Measurements from ENCODE around the gene NCAM2.

Gene NCAM2

DNA sequence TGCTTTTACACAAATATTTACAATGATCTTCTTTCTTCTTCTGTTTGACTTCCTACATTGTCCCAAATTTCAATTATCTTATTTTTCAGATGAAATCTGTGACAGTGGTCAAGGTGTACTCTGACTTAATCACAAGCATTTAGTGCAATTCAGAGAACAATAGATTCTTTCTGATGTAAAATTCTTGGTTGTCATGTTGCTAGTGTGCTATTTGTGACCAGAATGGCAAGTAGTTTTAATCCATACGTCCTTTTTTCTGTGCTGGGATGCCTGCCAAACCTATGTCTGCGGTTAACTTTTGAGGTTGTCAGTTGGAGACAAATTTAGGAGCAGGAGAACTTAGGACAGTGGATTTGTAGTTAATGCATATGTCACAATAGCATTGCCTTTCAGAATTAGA is 31.0 kb downstream of the NCAM2 start:
- no peak for DNase-seq

DNA sequence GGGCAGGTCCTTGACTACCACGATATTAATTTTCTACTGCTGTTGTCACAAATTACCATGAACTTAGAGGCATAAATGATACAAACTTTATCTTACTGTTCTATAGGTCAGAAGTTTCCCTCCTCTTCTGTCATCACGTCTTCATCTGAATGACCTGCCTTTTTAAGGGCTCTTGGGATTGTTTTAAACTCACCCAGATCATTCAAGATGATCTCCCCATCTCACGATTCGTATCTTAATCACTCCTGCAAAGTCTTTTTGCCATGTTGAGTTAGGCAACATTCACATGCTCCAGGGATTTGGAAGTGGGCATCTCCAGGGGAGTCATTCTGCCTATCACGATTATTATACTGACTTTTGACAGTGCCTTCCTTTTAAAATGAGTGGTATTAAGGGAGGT is 32.1 kb downstream of the NCAM2 start:
- no peak for DNase-seq

DNA sequence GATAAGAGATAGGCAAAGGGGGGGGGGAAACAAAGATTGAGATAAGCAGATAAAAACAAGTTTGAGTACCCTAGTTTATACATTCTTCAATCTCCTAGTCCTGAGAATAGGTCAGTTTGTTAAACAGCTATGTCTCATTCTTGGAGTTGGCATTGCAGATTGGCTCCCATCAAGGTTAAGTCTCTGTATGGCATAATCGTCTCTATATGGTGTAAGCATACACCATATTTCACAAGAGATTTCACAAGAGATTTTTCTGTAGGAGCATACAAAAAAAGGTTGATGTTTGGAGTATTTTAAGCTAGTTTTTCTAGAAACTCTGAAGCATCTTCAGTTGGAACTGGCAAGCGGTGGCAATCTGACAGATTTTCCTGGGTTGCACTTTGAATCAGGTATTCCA is 35.8 kb downstream of the NCAM2 start:
- no peak for DNase-seq

DNA sequence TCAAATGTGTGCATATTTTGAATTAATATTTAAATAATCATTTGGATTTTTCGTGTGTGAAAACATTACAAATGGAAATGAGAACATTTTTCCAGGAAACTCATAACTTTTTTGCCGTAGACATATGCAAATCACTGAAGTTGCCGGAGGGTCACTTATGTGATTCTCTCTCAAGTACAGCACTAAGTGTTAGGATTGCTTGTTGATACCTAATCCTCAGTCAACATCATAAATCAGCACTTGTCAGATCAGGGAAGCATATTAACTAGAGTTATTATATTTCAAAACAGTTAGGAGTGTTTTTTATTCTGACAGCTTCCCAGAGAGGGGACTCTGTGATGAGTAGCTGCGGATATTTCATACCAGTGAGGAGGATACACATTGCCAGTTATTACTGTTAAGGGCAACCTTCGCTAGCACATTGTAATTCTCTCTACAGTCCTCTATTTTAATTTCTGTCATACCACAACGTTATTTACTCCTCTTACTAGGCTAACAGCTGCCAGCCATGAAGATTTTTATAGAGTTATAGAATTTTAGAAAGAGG is 41.5 kb downstream of the NCAM2 start:
- DNase-seq: no peak

DNA sequence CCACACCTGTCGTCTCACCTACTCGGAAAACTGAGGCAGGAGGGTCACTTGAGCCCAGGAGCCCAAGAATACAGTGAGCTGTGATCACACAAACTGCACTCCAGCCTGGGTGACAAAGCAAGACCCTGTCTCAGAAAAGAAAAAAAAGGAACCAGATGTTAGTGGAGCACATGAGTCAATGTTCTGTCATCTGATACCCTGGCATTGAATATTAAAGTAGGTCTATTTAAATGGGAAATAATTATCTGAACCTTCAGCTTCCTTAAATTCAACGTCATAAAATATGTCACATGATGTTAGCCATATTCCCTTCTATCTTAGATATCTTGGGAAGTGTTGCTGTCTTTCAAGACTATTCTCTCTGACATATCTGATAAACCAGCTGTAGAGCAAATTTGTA is 47.3 kb downstream of the NCAM2 start:
- no peak for DNase-seq

DNA sequence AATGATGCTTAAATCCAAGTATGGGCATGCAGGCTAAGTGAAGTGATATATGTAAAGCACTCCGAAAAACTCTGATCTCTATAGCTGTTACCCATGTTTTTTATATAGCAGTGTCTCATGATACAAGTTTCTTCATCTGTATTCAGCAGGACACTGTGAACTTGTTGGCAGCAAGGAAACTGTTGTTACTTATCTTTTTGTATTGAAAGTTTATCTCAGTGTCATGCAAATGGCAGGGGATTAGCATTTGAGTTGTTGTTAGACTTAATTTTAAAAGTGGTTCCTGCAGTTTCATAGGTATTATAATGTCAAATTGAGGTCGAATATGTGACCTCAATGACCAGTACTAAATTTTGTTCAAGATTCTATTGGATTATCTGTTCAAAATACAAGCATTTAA is 47.9 kb downstream of the NCAM2 start:
- no peak for DNase-seq

DNA sequence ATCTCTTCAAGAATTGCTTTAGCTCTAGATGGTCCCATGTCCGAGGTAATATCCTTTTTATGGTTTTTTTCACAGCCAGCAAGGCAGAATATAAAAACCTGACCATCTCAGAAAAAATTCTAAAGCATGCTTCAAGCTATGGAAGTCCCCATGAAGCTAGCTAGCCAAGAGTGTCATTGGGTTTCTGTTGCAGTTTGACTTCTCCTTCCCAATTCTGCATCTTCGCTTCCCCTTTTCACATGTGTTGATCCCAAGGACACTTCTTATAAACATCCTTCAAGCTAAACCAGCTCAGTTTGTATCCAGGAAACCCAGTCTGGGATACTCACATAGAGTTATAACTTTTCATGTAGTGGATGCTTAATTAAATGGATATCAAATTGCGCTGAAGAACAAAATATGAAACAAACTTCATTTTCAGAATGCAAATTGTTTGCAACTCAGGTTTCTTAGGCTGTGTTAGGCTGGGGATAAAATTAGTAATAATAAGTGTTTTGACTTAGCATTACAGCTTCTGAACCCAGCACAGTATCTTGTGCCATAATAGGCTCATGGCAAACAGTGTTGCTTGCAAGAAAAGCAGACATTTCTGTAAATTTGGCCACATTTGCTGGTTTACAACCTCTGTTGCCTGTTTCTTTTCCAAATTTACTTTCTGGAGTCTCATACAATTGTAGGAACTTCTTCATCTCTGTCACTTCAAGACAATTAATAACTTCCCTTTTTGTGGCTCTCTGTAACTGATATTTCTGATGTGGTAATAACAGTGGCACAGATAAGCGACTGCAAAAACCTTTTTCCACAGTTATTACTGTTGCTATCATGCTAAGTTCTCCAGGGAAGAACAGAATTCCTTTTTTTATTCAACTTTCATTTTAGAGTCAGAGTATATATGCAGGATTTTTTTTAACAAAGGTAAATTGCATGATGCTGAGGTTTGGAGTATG is 53.2 kb downstream of the NCAM2 start:
- no peak for DNase-seq

DNA sequence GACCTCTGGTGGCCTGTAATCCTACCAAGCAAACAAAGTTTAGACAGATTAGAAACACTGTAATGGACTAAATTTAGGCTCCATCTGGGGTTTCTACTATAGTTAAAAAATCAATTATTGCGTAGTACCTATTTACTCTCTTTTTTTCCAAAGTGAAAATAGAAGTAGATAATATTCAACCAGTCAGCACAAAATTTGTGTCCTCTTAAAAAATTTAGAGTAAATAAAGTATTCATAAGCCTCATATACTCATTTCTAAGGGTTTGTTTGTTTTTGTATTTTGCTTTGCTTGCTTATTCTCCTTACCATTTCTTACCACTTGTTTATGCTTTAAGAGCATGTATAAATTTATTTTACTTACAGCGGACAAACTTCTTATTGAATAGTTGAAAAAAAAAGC is 54.5 kb downstream of the NCAM2 start:
- DNase-seq: no peak

DNA sequence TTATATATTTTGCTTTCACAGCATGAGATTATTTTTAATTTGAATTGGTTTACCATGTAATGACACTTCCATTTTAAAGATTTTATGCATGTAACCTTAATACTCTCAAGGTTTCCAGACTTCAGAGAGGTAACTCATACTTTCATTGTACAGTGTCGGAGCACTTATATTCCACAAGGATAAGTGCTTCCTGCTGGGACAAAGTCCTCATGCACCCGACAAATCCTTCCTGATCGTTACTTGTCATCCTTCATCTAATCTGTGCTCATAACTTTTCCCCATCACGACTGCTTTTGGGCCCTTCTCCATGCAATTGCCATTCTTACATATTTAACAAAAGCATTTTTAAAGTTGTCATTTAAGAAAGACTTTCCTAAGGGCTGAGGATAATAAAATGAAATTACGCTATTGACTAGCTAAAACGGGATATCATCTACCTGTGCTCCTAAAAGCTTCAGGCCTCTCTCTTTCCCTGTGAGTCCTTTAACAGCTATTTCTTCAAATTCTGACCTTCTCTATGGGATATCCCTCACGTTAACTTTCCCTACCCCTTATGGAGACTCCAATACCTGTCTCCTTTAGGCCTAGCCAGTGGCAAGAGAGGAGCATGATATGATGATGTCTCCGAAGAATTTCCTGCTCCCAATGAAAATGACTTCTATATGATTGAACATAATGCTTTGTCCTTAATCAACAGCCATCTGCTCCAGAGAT is 59.3 kb downstream of the NCAM2 start:
- no peak for DNase-seq

DNA sequence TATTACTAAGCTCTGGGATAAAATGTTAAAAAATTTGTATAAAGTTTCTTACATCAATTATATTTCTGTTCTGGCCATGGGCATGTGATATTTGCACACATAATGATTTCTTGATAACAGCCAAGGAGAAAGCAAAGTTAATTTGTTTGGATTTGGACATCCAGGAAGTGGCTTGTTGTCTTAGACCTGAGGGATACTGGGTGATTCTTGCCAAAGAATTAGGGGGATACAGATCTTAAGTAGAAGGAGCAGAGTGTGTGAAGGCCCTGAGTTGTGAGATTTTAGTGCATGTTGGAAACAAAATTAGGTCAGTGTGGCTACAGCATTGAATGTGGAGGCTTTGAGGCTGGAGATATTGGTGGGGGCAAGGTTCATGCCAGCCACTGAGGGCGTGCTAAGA is 65.6 kb downstream of the NCAM2 start:
- no peak for DNase-seq

DNA sequence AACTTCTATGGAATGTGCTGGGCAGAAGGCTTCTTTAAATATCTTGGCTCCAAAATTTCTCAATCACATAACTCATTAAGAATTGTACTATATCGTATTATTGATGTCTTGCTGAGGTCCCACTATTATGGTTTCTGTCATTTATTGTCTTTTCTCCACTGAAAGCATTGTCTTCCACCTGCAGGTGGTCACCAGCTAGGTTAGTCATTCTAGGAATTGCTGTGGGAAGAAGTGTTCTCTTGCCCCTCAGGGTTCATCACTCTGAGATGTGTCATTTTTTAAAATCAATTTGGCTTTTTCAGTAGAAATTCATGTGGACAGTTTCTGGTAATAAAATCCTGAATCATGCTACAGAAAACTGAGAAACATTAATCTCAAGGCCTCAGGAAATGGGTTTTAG is 66.1 kb downstream of the NCAM2 start:
- DNase-seq: no peak

DNA sequence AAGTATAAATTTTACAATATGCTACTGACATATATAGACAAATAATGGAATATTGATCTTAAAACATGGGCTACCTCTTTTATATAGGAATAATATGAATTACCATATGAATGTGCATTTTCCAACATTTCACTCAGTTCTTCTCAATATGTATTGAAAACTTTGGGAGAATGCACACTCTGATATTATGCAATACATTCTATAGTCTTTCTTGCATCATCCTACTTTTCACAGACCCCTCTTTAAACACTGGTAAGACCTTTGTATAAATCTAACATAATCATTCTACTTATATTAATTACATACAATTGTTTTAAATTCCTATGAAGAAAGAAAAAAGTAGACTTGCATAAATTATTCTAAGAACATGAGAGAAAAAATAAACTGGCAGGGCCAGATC is 69.2 kb downstream of the NCAM2 start:
- DNase-seq: no peak

DNA sequence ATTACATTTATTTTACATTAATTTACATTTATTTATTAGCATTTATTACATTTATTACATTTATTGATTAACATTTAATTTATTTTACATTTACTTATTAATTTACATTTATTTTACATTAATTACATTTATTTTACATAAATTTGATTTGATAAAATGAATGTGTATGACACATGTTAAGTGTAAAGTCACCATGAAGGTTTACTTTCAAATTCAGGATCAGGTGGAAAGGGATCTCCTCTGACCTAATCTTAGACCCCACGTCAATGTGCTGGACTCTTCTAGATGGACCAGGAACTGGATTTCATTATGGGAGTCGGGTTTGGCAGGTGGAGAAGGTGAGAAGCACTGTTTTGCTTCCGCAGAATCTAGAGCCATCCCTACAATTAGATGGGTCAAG is 76.1 kb downstream of the NCAM2 start:
- DNase-seq: no peak

DNA sequence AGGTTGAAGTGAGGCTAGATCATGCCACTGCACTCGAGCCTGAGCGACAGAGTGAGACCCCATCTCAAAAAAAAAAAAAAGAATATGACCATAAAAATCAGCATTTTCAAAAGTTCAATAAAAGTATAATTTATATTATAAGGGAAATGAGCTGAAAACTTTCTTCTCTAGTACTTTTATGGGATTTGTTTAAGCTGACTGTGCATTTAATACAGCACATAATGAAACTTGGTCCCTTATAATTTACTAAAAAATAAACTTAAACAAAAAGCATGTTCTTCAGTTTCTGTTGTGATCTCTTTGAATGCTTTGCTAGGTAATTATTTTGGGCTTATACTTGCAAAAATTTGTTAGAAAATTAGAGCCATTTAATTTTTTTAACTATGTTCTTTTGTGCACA is 77.8 kb downstream of the NCAM2 start:
- no peak for DNase-seq

DNA sequence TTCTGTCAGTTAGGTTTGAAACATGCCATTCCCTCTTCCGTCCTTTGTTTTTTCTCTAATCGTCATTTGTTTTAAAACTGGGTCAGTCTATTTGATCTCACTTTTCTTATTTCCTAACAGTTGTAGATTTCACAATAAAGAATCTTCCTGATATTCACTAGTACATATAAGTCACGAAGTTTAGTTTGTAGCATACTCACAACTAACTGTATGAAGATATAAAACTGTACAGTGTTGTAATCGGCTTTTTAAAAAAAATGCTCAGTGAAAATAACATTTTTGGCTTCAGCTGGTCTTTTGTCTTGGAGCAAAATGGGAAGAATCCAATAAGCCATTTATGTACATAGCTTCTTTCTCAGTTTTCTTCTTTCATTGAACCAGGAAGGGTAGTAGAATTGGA is 78.3 kb downstream of the NCAM2 start:
- no peak for DNase-seq

DNA sequence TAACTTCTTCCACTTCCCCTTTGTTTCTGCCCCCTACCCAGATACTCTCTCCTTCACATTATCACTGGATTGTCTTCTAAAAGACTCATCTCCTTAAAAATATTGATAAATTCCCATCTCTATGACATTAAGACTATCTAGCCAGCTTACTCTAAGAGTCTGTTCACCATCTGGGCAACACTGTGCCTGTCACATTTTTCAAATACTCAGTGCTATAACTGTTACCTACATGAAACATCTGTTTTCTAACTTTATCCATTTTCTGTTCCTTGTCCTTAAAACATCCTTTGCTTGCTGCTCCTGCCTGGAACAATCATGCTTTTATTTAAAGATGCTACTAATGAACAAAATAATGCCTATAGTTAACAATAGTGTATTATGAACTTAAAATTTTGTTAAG is 81.4 kb downstream of the NCAM2 start:
- no peak for DNase-seq

DNA sequence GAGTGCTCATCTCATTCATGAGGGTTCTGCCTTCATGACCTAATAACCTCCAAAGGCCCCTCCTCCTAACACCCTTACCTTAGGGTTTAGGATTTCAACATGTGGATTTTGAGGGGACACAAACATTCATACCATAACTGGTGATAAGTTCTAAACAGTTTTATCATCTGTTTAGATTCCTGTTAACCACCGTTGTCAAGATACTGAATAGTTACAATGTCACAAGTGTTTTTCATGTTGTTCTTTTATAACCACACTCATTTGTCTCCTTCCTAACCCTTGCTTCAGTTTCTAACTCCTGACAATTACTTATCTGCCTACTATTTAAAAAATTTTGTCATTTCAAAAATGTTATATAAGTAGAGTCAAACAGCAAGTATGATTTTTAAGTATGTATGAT is 86.0 kb downstream of the NCAM2 start:
- no peak for DNase-seq

DNA sequence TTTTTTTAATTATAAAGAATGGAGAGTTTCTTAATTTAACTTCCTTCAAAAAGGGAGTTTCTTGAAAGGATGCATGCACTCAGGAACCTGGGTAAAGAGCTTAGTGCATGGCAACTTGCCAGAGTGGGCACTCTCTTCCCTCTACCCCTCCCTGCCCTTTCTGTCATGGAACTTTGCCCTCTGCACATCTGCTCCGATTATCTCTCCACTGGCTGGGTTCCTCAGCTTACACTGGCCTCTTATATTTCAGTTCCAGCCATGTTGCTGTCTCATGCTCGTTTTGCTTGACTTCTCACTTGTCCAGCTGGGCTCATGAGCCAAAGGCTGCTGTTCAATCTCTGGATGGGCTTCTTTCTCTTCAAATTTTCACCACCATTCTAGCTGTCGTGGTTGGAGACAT is 87.0 kb downstream of the NCAM2 start:
- no peak for DNase-seq

DNA sequence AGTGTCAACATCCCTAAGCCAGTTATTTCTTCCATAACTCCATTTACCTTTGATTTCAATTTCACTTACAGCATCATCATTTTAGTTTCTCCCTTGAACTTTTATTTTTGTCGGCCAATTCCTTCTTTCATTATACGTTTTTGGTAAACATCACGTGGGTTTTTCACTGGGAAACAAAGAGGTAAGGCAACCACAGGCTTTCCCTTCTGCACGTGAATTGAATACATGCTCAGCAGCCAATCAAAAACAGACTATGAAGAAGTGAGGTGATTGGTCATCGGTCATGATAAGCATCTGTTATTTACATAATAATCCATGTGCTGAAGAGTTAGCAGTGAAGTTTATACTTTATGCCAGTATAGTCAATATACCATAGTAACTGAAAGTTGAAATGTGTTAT is 98.7 kb downstream of the NCAM2 start:
- DNase-seq: no peak

DNA sequence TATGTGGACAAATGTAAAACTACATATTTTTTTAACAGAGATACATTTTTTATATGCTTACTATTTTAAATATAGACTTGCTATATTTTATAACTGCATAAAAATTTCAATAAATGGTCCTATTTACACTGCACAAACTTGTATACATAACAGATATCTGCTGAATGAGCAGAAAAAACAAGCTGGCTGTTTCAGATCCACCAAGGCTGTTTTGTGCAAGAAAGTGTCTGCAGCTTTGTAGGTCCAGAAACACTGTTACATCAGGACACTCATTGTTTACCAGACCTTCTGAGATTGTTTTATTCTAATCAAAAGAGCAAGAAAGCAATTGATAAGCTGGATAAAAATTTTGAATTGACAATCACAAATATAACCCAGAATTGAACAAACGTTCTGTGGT is 99.3 kb downstream of the NCAM2 start:
- no peak for DNase-seq

DNA sequence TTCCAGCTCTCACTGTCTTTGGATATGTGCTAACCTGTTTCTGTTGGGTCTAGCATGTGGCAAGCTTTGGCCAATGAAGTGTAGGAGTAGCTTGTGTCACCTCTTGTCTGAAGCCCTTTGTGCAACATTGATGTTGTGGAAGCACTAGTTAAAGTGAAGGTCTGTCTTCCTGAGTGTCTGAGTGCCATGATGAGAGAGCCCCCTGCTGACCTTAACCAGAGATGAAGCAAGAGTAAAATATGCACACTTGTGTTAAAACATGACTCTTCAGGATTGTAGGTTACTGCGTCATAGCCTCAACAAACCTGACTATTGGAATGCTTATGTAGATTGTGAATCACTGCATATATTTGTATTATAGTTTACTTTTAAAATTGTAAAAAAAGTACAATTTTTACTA is 103.7 kb downstream of the NCAM2 start:
- no peak for DNase-seq

DNA sequence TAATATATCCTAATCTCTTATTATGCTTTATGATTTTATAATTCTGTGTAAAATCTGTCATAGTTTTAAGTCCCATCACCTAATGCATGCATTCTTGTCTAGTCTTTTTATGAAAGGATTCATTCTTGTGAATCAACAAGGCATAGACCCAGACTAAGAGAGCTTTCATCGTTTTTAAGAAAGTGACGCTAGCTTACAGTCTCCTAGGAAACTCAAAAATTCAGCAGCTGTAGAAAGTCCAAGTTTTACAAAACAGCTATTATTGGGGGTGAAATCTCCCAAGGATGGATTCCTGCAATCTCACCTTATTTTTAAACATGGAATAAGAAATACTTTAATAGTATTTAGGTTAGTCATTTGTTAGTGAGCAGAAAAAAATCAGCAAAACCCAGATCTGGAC is 104.7 kb downstream of the NCAM2 start:
- no peak for DNase-seq

DNA sequence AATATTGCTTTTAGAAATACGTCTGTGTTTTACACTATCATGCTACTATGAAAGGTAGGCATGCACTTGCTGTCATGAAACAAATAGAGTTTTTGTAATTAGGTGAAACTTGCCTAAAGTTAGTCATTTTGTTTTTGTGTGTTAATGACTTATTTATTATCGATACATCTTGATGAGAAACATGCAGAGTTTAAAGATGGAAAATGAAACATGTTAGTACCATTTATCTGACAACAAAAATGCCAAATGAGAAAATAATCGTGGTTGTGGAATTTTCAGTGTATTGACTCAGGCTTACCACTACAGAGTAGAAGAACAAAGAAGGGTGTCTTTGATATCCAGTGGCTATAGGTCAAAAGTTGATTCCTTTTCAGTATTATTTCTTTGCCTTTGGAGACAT is 105.5 kb downstream of the NCAM2 start:
- no peak for DNase-seq

DNA sequence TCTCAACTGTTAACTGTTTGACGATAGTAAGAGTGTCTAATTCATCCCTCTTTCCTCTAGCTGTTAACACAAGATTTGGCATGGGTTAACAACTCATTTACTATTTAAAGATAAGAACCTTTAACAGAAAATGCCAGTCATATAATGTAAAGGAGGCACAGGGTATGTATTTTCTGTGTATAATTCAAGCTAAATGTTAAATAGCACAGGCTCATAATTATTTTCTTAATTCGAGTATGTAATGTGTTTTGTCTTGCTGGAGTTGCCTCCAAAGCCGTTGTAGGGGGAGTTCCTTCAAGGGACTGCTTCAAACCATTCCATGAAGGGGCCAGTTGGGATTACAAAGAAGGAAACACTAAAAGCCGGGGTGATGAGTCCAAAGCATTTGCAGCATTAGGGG is 111.5 kb downstream of the NCAM2 start:
- DNase-seq: no peak

Data from activated CD4-positive, alpha-beta T cell treated with anti-CD3 and anti-CD28 coated beads for 4 hours (primary cell).